HepG2 (cell line): ENCODE results near the gene PSMB11. TPM values are rescaled to one million over a fixed set of nuclear protein-coding genes. Genes with fewer than 3 reads are reported as not detected.

Source experiments
- ATF7-NPFF ChIP-seq: sonication (generic); formaldehyde crosslinking; IDR thresholded peaks from 2 replicates; pipeline ENCODE4 v1.8.1; 2023; ENCODE audit warnings: mild to moderate bottlenecking, low read depth, missing genetic modification reagents, moderate library complexity
- EHMT2 ChIP-seq: fragments of 200-600 bp; sonication (generic); IDR thresholded peaks from 2 replicates; pipeline ENCODE4 v1.7.0; 2017; ENCODE audit warnings: antibody characterized with exemption, low read depth, low read length, borderline replicate concordance
- NONO ChIP-seq, 2 experiments: fragments of 450-650 bp in 1 of 2; sonication (generic) in 1 of 2; formaldehyde crosslinking in 1 of 2; IDR thresholded peaks in 1 of 2; conservative IDR thresholded peaks in 1 of 2; 2 replicates each; pipeline versions ENCODE4 v1.6.1 to v1.8.0; 2017 to 2022; ENCODE audit warnings: mild to moderate bottlenecking in 1 of 2, missing genetic modification reagents in 1 of 2, moderate library complexity in 1 of 2
- PRMT3 ChIP-seq: sonication (generic); formaldehyde crosslinking; IDR thresholded peaks from 2 replicates; pipeline ENCODE4 v1.8.1; 2022; ENCODE audit warnings: low read depth, mild to moderate bottlenecking, moderate library complexity, missing genetic modification reagents, borderline replicate concordance
- RBAK ChIP-seq: sonication (generic); formaldehyde crosslinking; IDR thresholded peaks from 2 replicates; pipeline ENCODE4 v1.5.1; 2020; ENCODE audit warnings: mild to moderate bottlenecking, missing genetic modification reagents
- SMAD1 ChIP-seq: sonication (generic); formaldehyde crosslinking; IDR thresholded peaks from 2 replicates; pipeline ENCODE4 v1.4.0; 2020; ENCODE audit warnings: missing genetic modification reagents, low read depth, mild to moderate bottlenecking, borderline replicate concordance
- SNAI1 ChIP-seq: sonication (generic); formaldehyde crosslinking; IDR thresholded peaks from 2 replicates; pipeline ENCODE4 v1.5.0; 2020; ENCODE audit warnings: mild to moderate bottlenecking, missing genetic modification reagents, borderline replicate concordance
- SUZ12 ChIP-seq: fragments of 150-350 bp; IDR thresholded peaks from 2 replicates; pipeline ENCODE4 v1.6.1; 2014; ENCODE audit warnings: low read depth, low read length
- THYN1 ChIP-seq: sonication (generic); formaldehyde crosslinking; IDR thresholded peaks from 2 replicates; pipeline ENCODE4 v1.8.1; 2023; ENCODE audit warnings: low read depth, mild to moderate bottlenecking, moderate library complexity, missing genetic modification reagents, borderline replicate concordance
- TOE1 ChIP-seq: sonication (generic); formaldehyde crosslinking; IDR thresholded peaks from 2 replicates; pipeline ENCODE4 v1.4.0; 2020; ENCODE audit warnings: mild to moderate bottlenecking, missing genetic modification reagents
- ZNF318 ChIP-seq: sonication (generic); formaldehyde crosslinking; IDR thresholded peaks from 2 replicates; pipeline ENCODE4 v1.4.0; 2020; ENCODE audit warnings: mild to moderate bottlenecking, missing genetic modification reagents
- ZNF343 ChIP-seq: sonication (generic); formaldehyde crosslinking; IDR thresholded peaks from 2 replicates; pipeline ENCODE4 v1.4.0; 2020; ENCODE audit warnings: mild to moderate bottlenecking, missing genetic modification reagents
- ZNF567 ChIP-seq: sonication (generic); formaldehyde crosslinking; IDR thresholded peaks from 2 replicates; pipeline ENCODE4 v1.8.1; 2023; ENCODE audit warnings: mild to moderate bottlenecking, missing genetic modification reagents, borderline replicate concordance
- ZNF574 ChIP-seq: sonication (generic); formaldehyde crosslinking; IDR thresholded peaks from 2 replicates; pipeline ENCODE4 v1.4.0; 2020; ENCODE audit warnings: missing genetic modification reagents
- ZNF607 ChIP-seq: sonication (generic); formaldehyde crosslinking; IDR thresholded peaks from 2 replicates; pipeline ENCODE4 v1.5.1; 2020; ENCODE audit warnings: missing genetic modification reagents, mild to moderate bottlenecking, borderline replicate concordance
- ZNF737 ChIP-seq: sonication (generic); formaldehyde crosslinking; IDR thresholded peaks from 2 replicates; pipeline ENCODE4 v1.5.0; 2020; ENCODE audit warnings: missing genetic modification reagents, mild to moderate bottlenecking, borderline replicate concordance
- ZNF782 ChIP-seq: sonication (generic); formaldehyde crosslinking; IDR thresholded peaks from 2 replicates; pipeline ENCODE4 v1.4.0; 2020; ENCODE audit warnings: missing genetic modification reagents, mild to moderate bottlenecking, borderline replicate concordance
- ZNF879 ChIP-seq: sonication (generic); formaldehyde crosslinking; IDR thresholded peaks from 2 replicates; pipeline ENCODE4 v1.8.1; 2023; ENCODE audit warnings: missing genetic modification reagents
- polyA plus RNA-seq, 8 experiments: library from polyadenylated mRNA; depleted of rRNA in 3 of 8; stranded (reverse) in 7 of 8; unstranded in 1 of 8; fragments of >200 nt; fragmentation: Illumina TruSeq in 4 of 8; extraction: Trizol in 4 of 8; gene quantifications; 2 replicates each; pipeline versions ENCODE4 v1.2.1 to v1.2.3, GENCODE V29; 2011 to 2016; ENCODE audit warnings: low read depth in 4 of 8, missing spikeins in 1 of 8, mixed read lengths in 1 of 8; ENCODE audit not compliant: insufficient read depth in 1 of 8
- total RNA-seq, 5 experiments: library from RNA; depleted of rRNA; stranded (reverse); fragments of >200 nt; fragmentation: Illumina TruSeq; extraction: Trizol; gene quantifications; 2 replicates each; pipeline ENCODE4 v1.2.3, GENCODE V29; 2016; ENCODE audit warnings: low read depth in 1 of 5

Gene PSMB11
- total and polyA plus RNA-seq, 2 of the 13 experiments (the other 11 are each of a cell fraction or from before 2014, with no cell fraction given): not detected

GRCh38 chr14:23009939-23010726 lies 31.9 kb upstream of the PSMB11 start, which contains the start of gene C14orf93 (continued):
- TF ChIP-seq ZNF879 (CRISPR knock-in tag): no peak
- no peak for TF ChIP-seq ZNF737 (CRISPR knock-in tag)
- TF ChIP-seq EHMT2: no peak
- TF ChIP-seq ZNF318 (CRISPR knock-in tag): 0 out of 2 replicates have a peak, but pooled peaks have one; percentile 49
- peak; percentile 90 for TF ChIP-seq ZNF607 (CRISPR knock-in tag)
- TF ChIP-seq RBAK (CRISPR knock-in tag): peak; percentile 47; the same call in 1 of the 2 replicates
- no peak for TF ChIP-seq PRMT3
- no peak for TF ChIP-seq THYN1
- TF ChIP-seq ZNF343 (CRISPR knock-in tag): no peak
- no peak for TF ChIP-seq ZNF567 (CRISPR knock-in tag)
- TF ChIP-seq NONO (IDR thresholded peaks at IDR 0.05): no peak
- TF ChIP-seq NONO (CRISPR knock-in tag; conservative IDR thresholded peaks at IDR 0.05): no peak
- peak; percentile 60; the same call in 1 of the 2 replicates for TF ChIP-seq ZNF574
- peak; percentile 87 for TF ChIP-seq ATF7-NPFF (CRISPR knock-in tag)
- no peak for TF ChIP-seq SMAD1 (CRISPR knock-in tag)
- peak; percentile 59; the same call in 1 of the 2 replicates for TF ChIP-seq ZNF782
- TF ChIP-seq SNAI1 (CRISPR knock-in tag): peak; percentile 93
- no peak for TF ChIP-seq SUZ12
- TF ChIP-seq TOE1 (CRISPR knock-in tag): no peak
